MM.1S (cell line): ENCODE results near the gene S100A13.
A peak's percentile ranks its signal among the peaks of the same experiment; 100 is the strongest.

Source experiments
- DNase-seq: peaks from one replicate; pipeline ENCODE4 v3.0.0-alpha.2; 2015
- H2AFZ ChIP-seq: fragments of 300-600 bp; sonication (generic); 2 replicates; pipeline ENCODE4 v1.6.0; 2016; ENCODE audit warnings: antibody characterized with exemption, low read length
- H3F3A ChIP-seq: fragments of 300-600 bp; sonication (generic); 2 replicates; pipeline ENCODE4 v1.6.1; 2016; ENCODE audit warnings: mild to moderate bottlenecking, antibody characterized with exemption, low read length, moderate library complexity, mixed read lengths; ENCODE audit not compliant: insufficient read depth
- H3K27ac ChIP-seq: fragments of 300-600 bp; sonication (generic); 2 replicates; pipeline ENCODE4 v1.5.1; 2016; ENCODE audit warnings: mild to moderate bottlenecking, low read length
- H3K27me3 ChIP-seq: fragments of 300-600 bp; sonication (generic); replicated peaks from 2 replicates; pipeline ENCODE4 v1.6.0; 2016; ENCODE audit warnings: low read length; ENCODE audit not compliant: insufficient read depth
- H3K36me3 ChIP-seq: fragments of 300-600 bp; sonication (generic); replicated peaks from 2 replicates; pipeline ENCODE4 v1.6.1; 2016; ENCODE audit warnings: mild to moderate bottlenecking, low read length, mixed read lengths; ENCODE audit not compliant: insufficient read depth
- H3K4me1 ChIP-seq: fragments of 300-600 bp; sonication (generic); 2 replicates; pipeline ENCODE4 v1.6.1; 2016; ENCODE audit warnings: low read length, mixed read lengths
- H3K4me2 ChIP-seq: fragments of 300-600 bp; sonication (generic); 2 replicates; pipeline ENCODE4 v1.6.0; 2016; ENCODE audit warnings: low read depth, low read length
- H3K4me3 ChIP-seq: fragments of 300-600 bp; sonication (generic); 2 replicates; pipeline ENCODE4 v1.5.1; 2016; ENCODE audit warnings: low read length, mixed read lengths
- H3K79me2 ChIP-seq: fragments of 300-600 bp; sonication (generic); 2 replicates; pipeline ENCODE4 v1.6.1; 2016; ENCODE audit warnings: mixed run types, low read length, mixed read lengths
- H3K9ac ChIP-seq: fragments of 300-600 bp; sonication (generic); 2 replicates; pipeline ENCODE4 v1.6.1; 2016; ENCODE audit warnings: low read length, mixed read lengths
- H3K9me2 ChIP-seq: fragments of 300-600 bp; sonication (generic); replicated peaks from 2 replicates; pipeline ENCODE4 v1.6.1; 2016; ENCODE audit warnings: mild to moderate bottlenecking, low read length, mixed read lengths; ENCODE audit not compliant: insufficient read depth
- H3K9me3 ChIP-seq: fragments of 300-600 bp; sonication (generic); replicated peaks from 2 replicates; pipeline ENCODE4 v1.6.1; 2016; ENCODE audit warnings: mild to moderate bottlenecking, low read length, mixed read lengths; ENCODE audit not compliant: insufficient read depth
- H4K20me1 ChIP-seq: fragments of 300-600 bp; sonication (generic); 2 replicates; pipeline ENCODE4 v1.6.1; 2016; ENCODE audit warnings: mild to moderate bottlenecking, low read length, moderate library complexity, mixed read lengths; ENCODE audit not compliant: insufficient read depth
- EZH2 ChIP-seq: fragments of 300-600 bp; sonication (generic); optimal IDR thresholded peaks from 2 replicates; pipeline ENCODE3; 2017; ENCODE audit warnings: low read depth, mild to moderate bottlenecking, antibody characterized with exemption, low read length, mixed read lengths
- EZH2phosphoT487 ChIP-seq: fragments of 300-600 bp; sonication (generic); IDR thresholded peaks from 2 replicates; pipeline ENCODE4 v1.6.1; 2018; ENCODE audit warnings: antibody characterized with exemption, low read length
- TF ChIP-seq, protein P1 (sequence below): fragments of 300-600 bp; sonication (generic); IDR thresholded peaks from 2 replicates; pipeline ENCODE4 v1.5.1; 2016; ENCODE audit warnings: antibody characterized with exemption, low read length, mixed read lengths

S100A13 gene

DNA sequence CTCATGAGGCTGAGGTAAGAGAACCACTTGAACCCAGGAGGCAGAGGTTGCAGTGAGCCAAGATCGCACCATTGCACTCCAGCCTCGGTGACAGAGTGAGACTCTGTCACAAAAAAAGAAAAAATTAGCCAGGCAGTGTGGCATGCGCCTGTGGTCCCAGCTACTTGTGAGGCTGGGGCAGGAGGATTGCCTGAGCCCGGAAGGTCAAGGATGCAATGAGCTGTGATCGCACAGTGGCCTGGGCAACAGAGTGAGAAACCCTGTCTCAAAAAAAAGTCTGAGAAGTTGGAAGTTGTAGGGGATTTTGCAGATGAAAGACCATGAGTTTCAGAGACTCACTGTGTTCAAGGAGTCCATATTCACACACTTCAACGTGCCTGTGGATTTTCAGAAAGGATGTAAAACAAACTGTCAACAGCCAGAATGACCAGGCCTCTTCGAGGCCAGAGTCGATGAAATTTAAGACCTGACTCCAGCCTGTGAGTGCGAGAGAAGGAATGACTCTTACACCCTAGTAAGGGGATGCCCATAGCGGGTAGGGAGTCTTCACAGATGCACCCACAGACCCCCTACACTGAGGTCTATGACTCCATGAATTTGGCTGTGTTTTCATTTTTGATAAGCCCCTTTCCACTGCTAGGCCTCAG is 2.2 kb downstream of the S100A13 start:
- no peak for DNase-seq
- Histone ChIP-seq H3K27ac (no peak overlapping the region), H3K9me3 (no peaks in the 10 kb centered on the region), H3K4me2 (no peak overlapping the region), H3F3A (no peaks in the 10 kb centered on the region), H3K36me3 (no peaks in the 10 kb centered on the region), H3K9me2 (no peaks in the 10 kb centered on the region), H3K4me1 (no peaks in the 10 kb centered on the region), H3K9ac (no peak overlapping the region), H2AFZ (no peak overlapping the region), H4K20me1 (no peaks in the 10 kb centered on the region), H3K79me2 (no peaks in the 10 kb centered on the region), H3K27me3 (no peaks in the 10 kb centered on the region), H3K4me3 (no peak overlapping the region)
- TF ChIP-seq, protein P1, sequence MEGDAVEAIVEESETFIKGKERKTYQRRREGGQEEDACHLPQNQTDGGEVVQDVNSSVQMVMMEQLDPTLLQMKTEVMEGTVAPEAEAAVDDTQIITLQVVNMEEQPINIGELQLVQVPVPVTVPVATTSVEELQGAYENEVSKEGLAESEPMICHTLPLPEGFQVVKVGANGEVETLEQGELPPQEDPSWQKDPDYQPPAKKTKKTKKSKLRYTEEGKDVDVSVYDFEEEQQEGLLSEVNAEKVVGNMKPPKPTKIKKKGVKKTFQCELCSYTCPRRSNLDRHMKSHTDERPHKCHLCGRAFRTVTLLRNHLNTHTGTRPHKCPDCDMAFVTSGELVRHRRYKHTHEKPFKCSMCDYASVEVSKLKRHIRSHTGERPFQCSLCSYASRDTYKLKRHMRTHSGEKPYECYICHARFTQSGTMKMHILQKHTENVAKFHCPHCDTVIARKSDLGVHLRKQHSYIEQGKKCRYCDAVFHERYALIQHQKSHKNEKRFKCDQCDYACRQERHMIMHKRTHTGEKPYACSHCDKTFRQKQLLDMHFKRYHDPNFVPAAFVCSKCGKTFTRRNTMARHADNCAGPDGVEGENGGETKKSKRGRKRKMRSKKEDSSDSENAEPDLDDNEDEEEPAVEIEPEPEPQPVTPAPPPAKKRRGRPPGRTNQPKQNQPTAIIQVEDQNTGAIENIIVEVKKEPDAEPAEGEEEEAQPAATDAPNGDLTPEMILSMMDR, result no peak
- TF ChIP-seq EZH2phosphoT487, result no peak
- TF ChIP-seq EZH2, result no peak

DNA sequence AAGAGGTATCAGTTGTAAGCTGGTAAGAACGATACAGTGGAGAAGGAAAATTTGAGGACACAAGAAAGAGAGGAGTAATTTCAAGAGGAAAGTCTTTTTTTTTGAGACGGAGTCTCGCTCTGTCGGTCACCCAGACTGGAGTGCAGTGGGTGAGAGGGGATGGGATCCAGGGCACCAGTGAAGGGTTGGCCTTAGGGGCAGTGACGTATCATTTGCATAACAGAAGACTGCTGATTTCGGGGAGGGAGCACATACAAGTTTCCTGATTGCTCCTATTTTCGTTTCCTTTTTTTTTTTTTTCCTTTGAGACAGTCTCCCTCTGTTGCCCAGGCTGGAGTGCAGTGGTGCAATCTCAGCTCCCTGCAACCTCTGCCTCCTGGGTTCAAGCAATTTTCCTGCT is 4.2 kb downstream of the S100A13 start:
- Histone ChIP-seq H4K20me1 (no peaks in the 10 kb centered on the region), H3K9me3 (no peaks in the 10 kb centered on the region), H3K4me2 (no peak overlapping the region), H3K9ac (no peak overlapping the region), H3K27me3 (no peaks in the 10 kb centered on the region), H3K4me3 (no peak overlapping the region), H3K4me1 (no peaks in the 10 kb centered on the region), H3K36me3 (no peaks in the 10 kb centered on the region), H3K9me2 (no peaks in the 10 kb centered on the region), H3K27ac (no peak overlapping the region), H2AFZ (no peak overlapping the region), H3K79me2 (no peaks in the 10 kb centered on the region), H3F3A (no peaks in the 10 kb centered on the region)
- no peak for TF ChIP-seq EZH2
- TF ChIP-seq EZH2phosphoT487, result no peak
- TF ChIP-seq, protein P1, result no peak
- no peak for DNase-seq

DNA sequence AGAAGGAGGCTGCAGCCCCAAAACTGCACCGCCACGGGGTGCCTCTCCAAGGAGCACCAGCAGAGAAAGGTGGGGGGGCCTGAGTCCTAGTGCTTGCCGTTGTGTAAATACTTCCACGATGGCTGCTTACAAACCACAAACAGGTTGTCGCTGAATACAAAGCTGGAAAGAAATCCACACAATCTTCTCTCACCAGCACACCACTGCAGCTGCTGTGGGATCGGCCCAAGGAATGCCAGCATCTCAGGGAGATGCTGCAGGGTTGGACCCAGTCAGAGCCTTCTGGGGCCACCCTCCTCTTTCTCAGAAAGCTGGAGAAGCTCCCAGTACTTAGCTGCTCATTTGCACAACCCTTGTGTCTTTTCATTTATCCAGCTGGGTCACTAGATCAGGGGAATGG is 8.1 kb downstream of the S100A13 start:
- no peak for DNase-seq
- no peaks in the 10 kb centered on the region for H3K79me2 ChIP-seq
- no peak overlapping the region for H3K27ac ChIP-seq
- no peak overlapping the region for H3K4me2 ChIP-seq
- no peaks in the 10 kb centered on the region for H3K9me3 ChIP-seq
- TF ChIP-seq EZH2, result no peak
- no peaks in the 10 kb centered on the region for H3K36me3 ChIP-seq
- H3K27me3 ChIP-seq, result no peaks in the 10 kb centered on the region
- H3F3A ChIP-seq, result no peaks in the 10 kb centered on the region
- no peak overlapping the region for H3K4me3 ChIP-seq
- H3K9me2 ChIP-seq, result no peaks in the 10 kb centered on the region
- no peak overlapping the region for H3K9ac ChIP-seq
- no peaks in the 10 kb centered on the region for H4K20me1 ChIP-seq
- H2AFZ ChIP-seq, result no peak overlapping the region
- no peaks in the 10 kb centered on the region; the same call in 1 of the 2 replicates for H3K4me1 ChIP-seq

DNA sequence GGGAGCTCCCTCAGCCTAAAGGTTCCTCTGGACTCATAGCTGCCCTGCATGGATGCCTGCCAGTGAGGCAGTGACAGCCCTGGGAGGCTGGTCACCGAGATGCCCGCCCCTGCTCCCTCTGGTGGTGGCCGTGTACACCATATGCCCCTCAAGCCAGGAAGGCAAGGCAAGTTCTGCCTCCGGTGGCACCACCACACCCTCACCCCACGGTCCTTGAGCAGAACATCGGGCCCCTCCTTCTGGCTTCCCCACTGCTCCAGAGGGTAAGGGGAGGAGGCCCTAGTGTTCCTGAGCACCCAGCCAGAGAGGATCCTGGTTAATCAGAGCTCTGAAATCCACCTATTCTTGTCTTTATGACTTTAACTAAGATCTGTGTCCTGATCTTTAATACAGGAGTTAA is 9.6 kb downstream of the S100A13 start:
- TF ChIP-seq, protein P1, result peak; percentile 97
- no peak for TF ChIP-seq EZH2
- no peak for TF ChIP-seq EZH2phosphoT487
- Histone ChIP-seq H3K9ac (no peak overlapping the region), H3F3A (no peaks in the 10 kb centered on the region), H3K4me1 (no peaks in the 10 kb centered on the region; the same call in 1 of the 2 replicates), H2AFZ (peak overlapping the region; percentile 31), H4K20me1 (no peaks in the 10 kb centered on the region), H3K79me2 (no peaks in the 10 kb centered on the region), H3K9me2 (no peaks in the 10 kb centered on the region), H3K4me2 (peak overlapping the region; percentile 16; the same call in 1 of the 2 replicates), H3K9me3 (no peaks in the 10 kb centered on the region), H3K4me3 (no peak overlapping the region), H3K27ac (no peak overlapping the region), H3K27me3 (no peaks in the 10 kb centered on the region), H3K36me3 (no peaks in the 10 kb centered on the region)
- DNase-seq, result peak; percentile 75
